Effector memory CD4-positive, alpha-beta T cell (primary cell): ENCODE measurements around the gene SLC28A1.

Experiments used
- DNase-seq, 3 donors: peaks; one replicate each; pipeline ENCODE4 v3.0.0-alpha.2; 2020
- H3K27ac ChIP-seq: 2 replicates; pipeline ENCODE4 v1.7.0; 2013; ENCODE audit warnings: mild to moderate bottlenecking, low read length, moderate library complexity; ENCODE audit not compliant: insufficient read depth, poor library complexity, severe bottlenecking
- H3K27me3 ChIP-seq: replicated peaks from 2 replicates; pipeline ENCODE4 v1.7.0; 2013; ENCODE audit warnings: mild to moderate bottlenecking, low read length; ENCODE audit not compliant: insufficient read depth, control insufficient read depth, poor library complexity, severe bottlenecking
- H3K36me3 ChIP-seq: 2 replicates; pipeline ENCODE4 v1.7.0; 2013; ENCODE audit warnings: mild to moderate bottlenecking, low read length, moderate library complexity; ENCODE audit not compliant: control insufficient read depth, insufficient read depth
- H3K4me1 ChIP-seq: 2 replicates; pipeline ENCODE4 v1.7.0; 2013; ENCODE audit warnings: low read length, mild to moderate bottlenecking; ENCODE audit not compliant: control insufficient read depth, insufficient read depth, poor library complexity, severe bottlenecking
- H3K4me3 ChIP-seq: 2 replicates; pipeline ENCODE4 v1.7.0; 2013; ENCODE audit warnings: low read length, low read depth, mild to moderate bottlenecking; ENCODE audit not compliant: insufficient read depth, poor library complexity, severe bottlenecking
- H3K9me3 ChIP-seq: 2 replicates; pipeline ENCODE4 v1.7.0; 2013; ENCODE audit warnings: mild to moderate bottlenecking, low read length, moderate library complexity; ENCODE audit not compliant: control insufficient read depth

The SLC28A1 gene

DNA sequence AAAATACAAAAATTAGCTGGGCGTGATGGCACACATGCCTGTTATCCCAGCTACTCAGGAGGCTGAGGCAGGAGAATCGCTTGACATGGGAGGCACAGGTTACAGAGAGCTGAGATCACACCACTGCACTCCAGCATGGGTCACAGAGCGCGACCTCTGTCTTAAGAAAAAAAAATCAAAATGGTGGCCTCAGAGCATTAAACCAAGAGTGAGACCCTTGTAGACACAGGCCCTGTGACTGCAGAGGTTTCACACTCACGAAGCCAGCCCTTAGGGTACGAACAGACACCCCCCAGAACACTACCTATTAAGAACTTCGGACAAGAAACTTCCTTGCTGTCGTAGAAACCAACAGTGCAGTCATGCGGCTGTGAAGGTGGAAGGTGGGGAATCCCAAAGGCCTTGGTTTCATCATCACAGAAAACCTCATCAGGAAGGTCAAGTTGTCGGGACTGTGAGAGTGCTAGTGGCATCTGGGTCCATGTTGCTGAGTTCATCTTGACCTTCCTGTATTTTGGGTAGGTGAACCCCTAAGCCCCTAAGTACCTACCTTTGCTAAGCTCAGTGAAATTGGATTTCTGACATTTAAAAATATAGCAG, 92.4 kb downstream of the SLC28A1 start:
- H3K9me3 ChIP-seq = no peaks in the 10 kb centered on the region
- H3K27ac ChIP-seq = no peak overlapping the region
- H3K4me1 ChIP-seq = no peaks in the 10 kb centered on the region
- H3K4me3 ChIP-seq = no peak overlapping the region
- DNase-seq = no peak
- H3K27me3 ChIP-seq = no peaks in the 10 kb centered on the region
- H3K36me3 ChIP-seq = no peaks in the 10 kb centered on the region

DNA sequence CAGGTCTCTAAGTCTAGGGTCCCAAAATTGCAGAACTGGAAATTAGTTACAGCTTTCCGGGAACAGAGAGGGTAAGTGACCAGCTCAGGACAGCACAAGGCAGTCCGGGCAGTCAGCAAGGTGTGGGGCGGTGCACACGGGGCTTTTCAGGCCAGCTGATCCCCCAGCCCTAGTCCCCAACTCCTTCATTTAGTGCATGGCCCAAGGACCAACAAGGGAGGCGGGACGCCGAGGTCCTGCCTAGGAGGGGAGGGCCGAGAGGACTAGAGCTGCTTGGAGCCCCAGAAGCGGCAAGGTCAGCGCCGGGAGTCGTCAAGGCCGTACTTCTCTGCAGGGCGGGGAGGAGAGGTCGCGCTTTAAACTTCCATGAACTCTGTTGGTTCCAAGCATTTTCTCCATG, 95.2 kb downstream of the SLC28A1 start:
- H3K27ac ChIP-seq = no peak overlapping the region
- H3K27me3 ChIP-seq = no peaks in the 10 kb centered on the region
- no peaks in the 10 kb centered on the region for H3K36me3 ChIP-seq
- H3K4me3 ChIP-seq = peak overlapping the region; percentile 85
- DNase-seq = no peak
- no peaks in the 10 kb centered on the region for H3K9me3 ChIP-seq
- no peaks in the 10 kb centered on the region for H3K4me1 ChIP-seq

DNA sequence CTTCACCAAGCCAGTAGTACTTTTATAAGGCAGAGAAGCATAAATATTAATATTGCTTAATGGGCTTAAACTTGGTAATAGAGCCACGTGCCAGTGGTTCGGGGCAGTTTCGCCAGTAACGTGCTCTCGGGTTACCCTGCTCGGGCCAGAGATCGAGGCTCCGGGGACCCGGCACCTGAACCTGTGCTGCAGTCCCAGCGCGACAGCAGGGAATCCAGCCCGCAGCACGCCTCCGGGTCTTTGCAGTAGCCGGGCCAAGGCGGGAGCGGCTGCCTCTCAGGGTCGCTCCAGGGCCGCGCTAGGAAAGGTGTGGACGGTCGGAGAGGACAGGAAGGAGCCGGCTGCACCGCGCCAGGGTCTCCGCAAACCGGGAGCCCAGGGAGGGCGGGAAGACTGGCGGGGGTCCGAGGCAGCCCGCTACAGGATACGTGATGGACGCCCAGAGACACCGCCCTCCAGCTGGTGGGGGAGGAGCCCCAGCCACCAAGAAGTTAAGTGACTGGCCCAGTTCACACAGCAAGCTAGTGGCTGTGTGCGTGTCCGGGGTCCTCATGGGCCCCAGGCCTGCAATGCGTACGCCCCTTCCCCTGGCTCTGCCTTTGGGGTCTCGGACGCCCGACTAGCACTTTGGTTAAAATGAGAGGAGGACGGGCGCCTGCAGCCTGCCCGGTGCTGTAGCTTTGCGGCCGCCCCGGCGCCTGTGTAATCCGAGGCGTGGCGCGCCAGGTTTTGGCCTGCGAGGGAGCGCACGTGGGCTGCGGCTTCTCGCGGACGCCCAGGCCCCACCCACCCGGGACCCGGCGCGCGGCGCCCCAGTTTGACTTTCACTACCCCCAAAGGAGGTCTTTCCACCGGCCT, 96.0 kb downstream of the SLC28A1 start:
- Histone ChIP-seq H3K27me3 (no peaks in the 10 kb centered on the region), H3K4me1 (peaks cover 3% of the 10 kb centered on the region), H3K36me3 (no peaks in the 10 kb centered on the region), H3K4me3 (peak overlapping the region; percentile 85), H3K9me3 (no peaks in the 10 kb centered on the region), H3K27ac (peak overlapping the region; percentile 93)
- DNase-seq = peak; percentile 80 to 87 (median 84)

DNA sequence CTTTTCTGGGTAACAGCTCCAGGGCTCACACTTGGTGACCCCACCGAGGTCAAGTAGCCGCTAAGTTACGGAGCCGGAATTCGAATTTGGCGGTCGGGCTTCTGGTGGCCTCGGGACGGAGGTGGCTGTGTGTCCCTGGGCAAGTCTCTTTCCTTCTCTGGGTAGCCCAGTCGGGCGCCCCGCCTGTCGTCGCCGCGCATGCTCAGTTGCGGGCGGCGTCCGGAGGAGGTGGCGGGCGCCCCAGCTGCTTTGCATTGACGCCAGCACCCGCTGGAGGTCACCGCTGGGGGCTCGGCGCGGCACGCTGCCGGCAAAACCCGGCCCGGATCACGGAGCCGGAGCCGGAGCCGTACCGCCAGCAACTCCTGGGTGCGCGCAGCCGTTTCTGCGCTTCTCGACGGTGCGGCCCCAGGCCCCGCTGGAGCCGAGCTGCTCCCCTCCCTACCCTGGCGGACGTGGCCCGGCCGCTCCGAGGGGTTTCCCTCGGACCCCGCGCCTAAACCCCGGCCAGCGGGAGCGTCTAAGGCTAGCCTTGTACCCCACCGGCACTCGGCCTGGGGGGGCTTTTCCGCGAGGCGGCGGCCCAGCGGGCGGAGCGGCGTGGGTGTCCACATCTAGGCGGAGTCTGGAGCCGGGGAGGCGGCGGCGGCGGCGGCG, 96.7 kb downstream of the SLC28A1 start:
- no peaks in the 10 kb centered on the region for H3K9me3 ChIP-seq
- H3K27ac ChIP-seq = peak overlapping the region; percentile 93
- peak overlapping the region; percentile 85 for H3K4me3 ChIP-seq
- DNase-seq = peak; percentile 93 to 95 (median 94)
- H3K4me1 ChIP-seq = peaks cover 4% of the 10 kb centered on the region
- H3K27me3 ChIP-seq = no peaks in the 10 kb centered on the region
- no peaks in the 10 kb centered on the region for H3K36me3 ChIP-seq

DNA sequence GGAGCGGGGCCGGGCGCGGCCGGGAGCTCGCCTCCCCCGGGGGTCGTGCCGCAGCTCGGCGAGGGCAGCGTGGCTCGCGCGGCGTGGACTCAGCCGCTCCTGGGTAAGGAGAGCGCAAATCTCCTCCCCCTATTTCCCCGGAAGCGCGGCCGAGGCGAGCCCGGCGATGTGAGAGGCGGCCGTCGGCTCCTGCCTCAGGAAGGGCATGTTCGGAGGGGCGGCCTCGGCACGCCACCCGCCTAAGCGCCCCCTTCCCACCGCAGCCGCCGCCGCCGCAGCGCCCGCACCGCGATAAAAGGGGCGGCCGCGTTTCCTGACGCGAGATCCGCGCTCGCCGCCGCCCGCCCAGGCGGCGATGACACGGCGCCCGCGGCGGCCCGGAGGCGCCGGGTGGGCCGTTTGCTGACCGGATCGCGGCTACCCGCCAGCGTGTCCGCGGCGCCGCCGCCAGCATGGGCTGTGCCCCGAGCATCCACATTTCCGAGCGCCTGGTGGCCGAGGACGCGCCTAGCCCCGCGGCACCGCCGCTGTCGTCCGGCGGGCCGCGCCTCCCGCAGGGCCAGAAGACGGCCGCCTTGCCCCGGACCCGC, 97.3 kb downstream of the SLC28A1 start, which contains the start of gene PDE8A:
Gene PDE8A (plus strand): TSS at position 146 of the 590 bp plus-strand sequence. CDS start 307 bp downstream, at position 453.
- Histone ChIP-seq H3K9me3 (no peaks in the 10 kb centered on the region), H3K27ac (peak within 1 kb of the TSS; percentile 93), H3K4me1 (peaks cover 4% of the 10 kb centered on the region), H3K36me3 (no peaks in the 10 kb centered on the region), H3K4me3 (peak within 1 kb of the TSS; percentile 85), H3K27me3 (no peaks in the 10 kb centered on the region)
- DNase-seq = peak; percentile 60 to 62 (median 60)

DNA sequence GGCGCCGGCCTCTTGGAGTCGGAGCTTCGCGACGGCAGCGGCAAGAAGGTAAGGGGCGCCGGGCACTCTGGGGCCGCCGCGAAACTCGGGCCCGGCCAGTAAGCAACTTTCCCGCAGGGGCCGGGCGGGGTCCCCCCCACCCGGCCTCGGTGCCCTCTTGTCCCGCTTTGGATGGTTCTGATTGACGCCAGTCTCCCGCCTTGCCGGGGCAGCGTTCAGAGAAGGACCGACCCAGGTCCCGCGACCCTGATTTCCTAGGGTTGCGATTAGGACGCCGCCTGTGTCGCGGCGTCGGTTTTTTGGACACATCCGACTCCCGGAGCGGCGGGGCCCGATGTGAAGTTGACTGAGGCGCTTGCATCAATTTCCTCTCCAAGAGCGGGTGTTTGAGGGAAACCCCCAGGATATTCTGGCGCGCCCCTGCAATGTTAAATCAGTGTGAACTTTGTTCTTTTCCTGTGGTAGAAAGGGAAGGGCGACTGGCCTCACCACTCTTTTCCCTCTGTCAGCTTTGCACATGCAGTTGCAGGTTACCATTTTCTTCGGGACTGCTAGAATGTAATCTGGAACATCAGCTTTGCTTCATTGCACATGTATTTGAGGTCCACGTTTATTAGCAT, 97.9 kb downstream of the SLC28A1 start:
- Histone ChIP-seq H3K27me3 (no peaks in the 10 kb centered on the region), H3K4me1 (peaks cover 9% of the 10 kb centered on the region), H3K4me3 (peak overlapping the region; percentile 85), H3K36me3 (no peaks in the 10 kb centered on the region), H3K9me3 (no peaks in the 10 kb centered on the region), H3K27ac (peak overlapping the region; percentile 93)
- peak; percentile 46 to 54 (median 47) for DNase-seq

DNA sequence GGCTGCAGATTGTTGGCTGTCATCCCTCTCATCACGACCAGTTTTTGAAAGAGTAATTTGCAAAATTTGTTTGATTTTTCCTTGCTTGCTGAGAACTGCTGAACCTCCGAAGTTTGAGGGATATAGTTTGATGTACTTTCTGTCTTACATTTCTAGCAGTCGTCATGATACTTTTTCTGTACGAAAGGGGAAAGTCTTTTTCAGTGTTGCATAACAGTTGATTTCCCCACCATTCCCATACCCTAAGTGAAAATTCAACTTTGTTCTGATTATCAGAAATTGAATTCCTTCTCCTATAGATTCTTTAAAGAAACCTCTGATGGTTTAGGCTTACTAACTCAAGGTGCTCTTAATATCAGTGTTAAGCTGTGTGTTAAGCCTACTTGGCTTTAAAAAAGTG, 98.8 kb downstream of the SLC28A1 start:
- Histone ChIP-seq H3K9me3 (no peaks in the 10 kb centered on the region), H3K4me1 (peaks cover 16% of the 10 kb centered on the region), H3K27me3 (no peaks in the 10 kb centered on the region), H3K36me3 (no peaks in the 10 kb centered on the region), H3K4me3 (peak overlapping the region; percentile 85), H3K27ac (peak overlapping the region; percentile 93)
- no peak for DNase-seq

DNA sequence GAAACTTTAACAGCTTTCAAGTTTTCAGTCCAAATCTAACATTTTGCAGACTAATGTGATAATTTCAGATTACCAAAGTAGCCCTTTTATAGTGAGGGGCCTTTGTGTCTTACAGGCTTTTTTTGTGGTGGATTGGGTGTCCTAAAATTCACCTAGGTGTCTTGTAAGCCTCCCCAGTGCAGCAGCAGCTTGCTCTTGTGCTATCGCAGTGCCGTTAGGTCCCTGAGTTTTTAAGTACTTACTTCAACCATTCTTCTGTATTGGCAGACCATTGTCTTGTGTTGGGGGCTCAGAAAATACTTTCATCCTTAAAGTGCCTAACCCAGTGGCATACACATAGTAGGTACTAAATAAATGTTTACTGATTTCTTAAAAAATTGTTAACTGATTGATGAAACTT, 99.2 kb downstream of the SLC28A1 start:
- Histone ChIP-seq H3K27me3 (no peaks in the 10 kb centered on the region), H3K36me3 (no peaks in the 10 kb centered on the region), H3K9me3 (no peaks in the 10 kb centered on the region), H3K27ac (peak overlapping the region; percentile 93), H3K4me1 (peaks cover 21% of the 10 kb centered on the region), H3K4me3 (peak overlapping the region; percentile 85)
- no peak for DNase-seq

DNA sequence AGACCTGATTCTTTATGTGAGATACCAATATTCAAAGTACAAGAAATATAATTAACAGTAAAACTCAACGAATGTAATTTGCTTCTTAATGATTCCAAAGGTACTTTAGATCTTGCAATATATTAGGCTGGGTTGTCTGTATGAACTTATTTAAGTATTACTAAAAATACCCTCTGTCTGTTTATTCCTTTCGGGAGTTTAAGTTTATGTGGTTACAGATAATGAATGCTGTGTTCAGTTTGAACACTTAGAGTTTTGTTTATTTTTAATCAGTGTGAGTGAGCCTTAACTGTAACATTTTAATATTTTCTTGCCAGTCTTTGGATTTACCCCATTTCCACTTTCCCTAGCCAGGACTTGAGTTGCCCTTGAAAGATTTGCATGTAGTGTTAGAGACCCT, 100.7 kb downstream of the SLC28A1 start:
- no peak for DNase-seq
- H3K36me3 ChIP-seq = no peaks in the 10 kb centered on the region
- peaks cover 31% of the 10 kb centered on the region for H3K4me1 ChIP-seq
- no peaks in the 10 kb centered on the region for H3K27me3 ChIP-seq
- no peak overlapping the region for H3K27ac ChIP-seq
- no peak overlapping the region for H3K4me3 ChIP-seq
- H3K9me3 ChIP-seq = no peaks in the 10 kb centered on the region
